ENCODE results near the gene COPG2. TPM values are rescaled to one million over a fixed set of nuclear protein-coding genes. Genes with fewer than 3 reads are reported as not detected.
"Not testable (repeated sequence)": the region's sequence is repeated elsewhere in the genome, so short reads cannot be mapped to it uniquely, and the experiment has no call there.

Gene COPG2
- total RNA-seq, 1 experiment from 2014 or later, result 36.0 TPM

- H3K4me3 ChIP-seq (ENCODE audit: low read length); H3K27ac ChIP-seq (ENCODE audit: low read length); H4K20me1 ChIP-seq (ENCODE audit: insufficient read depth, low read depth, low read length); H3K36me3 ChIP-seq (ENCODE audit: insufficient read depth, low read length); H3K4me1 ChIP-seq (ENCODE audit: low read length); H2AFZ ChIP-seq (ENCODE audit: low read length); H3K9ac ChIP-seq (ENCODE audit: low read length); H3K27me3 ChIP-seq (ENCODE audit: low read length); H3K9me2 ChIP-seq (replicated peaks; ENCODE audit: insufficient read depth, low read length); DNase-seq; H3K79me2 ChIP-seq (ENCODE audit: low read length); H3K4me2 ChIP-seq (ENCODE audit: low read depth, low read length, poor library complexity, severe bottlenecking); H3K9me3 ChIP-seq (ENCODE audit: low read length): not testable (repeated sequence)
Observed at GRCh38 chr7:130523519-130524125, 144.9 kb downstream of the COPG2 start.

GRCh38 chr7:130521258-130521951 lies 147.1 kb downstream of the COPG2 start:
- no peaks in the 10 kb centered on the region for H4K20me1 ChIP-seq (ENCODE audit: insufficient read depth, low read depth, low read length)
- no peaks in the 10 kb centered on the region for H3K36me3 ChIP-seq (ENCODE audit: insufficient read depth, low read length)
- H3K9ac ChIP-seq (ENCODE audit: low read length), result no peak overlapping the region
- no peaks in the 10 kb centered on the region for H3K9me2 ChIP-seq (replicated peaks; ENCODE audit: insufficient read depth, low read length)
- H3K4me1 ChIP-seq (ENCODE audit: low read length), result no peaks in the 10 kb centered on the region
- H3K9me3 ChIP-seq (ENCODE audit: low read length), result no peaks in the 10 kb centered on the region
- no peak overlapping the region for H3K4me2 ChIP-seq (ENCODE audit: low read depth, low read length, poor library complexity, severe bottlenecking)
- H3K79me2 ChIP-seq (ENCODE audit: low read length), result no peaks in the 10 kb centered on the region
- no peak overlapping the region for H3K27ac ChIP-seq (ENCODE audit: low read length)
- no peak for DNase-seq
- H2AFZ ChIP-seq (ENCODE audit: low read length), result no peak overlapping the region
- H3K4me3 ChIP-seq (ENCODE audit: low read length), result no peak overlapping the region
- H3K27me3 ChIP-seq (ENCODE audit: low read length), result no peaks in the 10 kb centered on the region

- no peaks in the 10 kb centered on the region for H3K4me1 ChIP-seq (ENCODE audit: low read length)
- no peaks in the 10 kb centered on the region for H4K20me1 ChIP-seq (ENCODE audit: insufficient read depth, low read depth, low read length)
- DNase-seq, result no peak
- no peak overlapping the region for H3K9ac ChIP-seq (ENCODE audit: low read length)
- H3K9me2 ChIP-seq (replicated peaks; ENCODE audit: insufficient read depth, low read length), result no peaks in the 10 kb centered on the region
- no peak overlapping the region for H3K4me2 ChIP-seq (ENCODE audit: low read depth, low read length, poor library complexity, severe bottlenecking)
- no peaks in the 10 kb centered on the region for H3K9me3 ChIP-seq (ENCODE audit: low read length)
- no peaks in the 10 kb centered on the region for H3K36me3 ChIP-seq (ENCODE audit: insufficient read depth, low read length)
- H3K4me3 ChIP-seq (ENCODE audit: low read length), result no peak overlapping the region
- H2AFZ ChIP-seq (ENCODE audit: low read length), result no peak overlapping the region
- H3K27me3 ChIP-seq (ENCODE audit: low read length), result no peaks in the 10 kb centered on the region
- no peak overlapping the region for H3K27ac ChIP-seq (ENCODE audit: low read length)
- no peaks in the 10 kb centered on the region for H3K79me2 ChIP-seq (ENCODE audit: low read length)
Observed at GRCh38 chr7:130515315-130516040, 153.1 kb downstream of the COPG2 start.

GRCh38 chr7:130513447-130513846 lies 155.1 kb downstream of the COPG2 start:
- H2AFZ ChIP-seq (ENCODE audit: low read length), result no peak overlapping the region
- no peaks in the 10 kb centered on the region for H3K9me3 ChIP-seq (ENCODE audit: low read length)
- no peaks in the 10 kb centered on the region for H3K36me3 ChIP-seq (ENCODE audit: insufficient read depth, low read length)
- H3K4me2 ChIP-seq (ENCODE audit: low read depth, low read length, poor library complexity, severe bottlenecking), result no peak overlapping the region
- H4K20me1 ChIP-seq (ENCODE audit: insufficient read depth, low read depth, low read length), result no peaks in the 10 kb centered on the region
- H3K4me1 ChIP-seq (ENCODE audit: low read length), result no peaks in the 10 kb centered on the region
- H3K9ac ChIP-seq (ENCODE audit: low read length), result no peak overlapping the region
- H3K79me2 ChIP-seq (ENCODE audit: low read length), result no peaks in the 10 kb centered on the region
- no peak overlapping the region for H3K4me3 ChIP-seq (ENCODE audit: low read length)
- no peak overlapping the region for H3K27ac ChIP-seq (ENCODE audit: low read length)
- H3K27me3 ChIP-seq (ENCODE audit: low read length), result no peaks in the 10 kb centered on the region
- DNase-seq, result no peak
- H3K9me2 ChIP-seq (replicated peaks; ENCODE audit: insufficient read depth, low read length), result no peaks in the 10 kb centered on the region

DNA sequence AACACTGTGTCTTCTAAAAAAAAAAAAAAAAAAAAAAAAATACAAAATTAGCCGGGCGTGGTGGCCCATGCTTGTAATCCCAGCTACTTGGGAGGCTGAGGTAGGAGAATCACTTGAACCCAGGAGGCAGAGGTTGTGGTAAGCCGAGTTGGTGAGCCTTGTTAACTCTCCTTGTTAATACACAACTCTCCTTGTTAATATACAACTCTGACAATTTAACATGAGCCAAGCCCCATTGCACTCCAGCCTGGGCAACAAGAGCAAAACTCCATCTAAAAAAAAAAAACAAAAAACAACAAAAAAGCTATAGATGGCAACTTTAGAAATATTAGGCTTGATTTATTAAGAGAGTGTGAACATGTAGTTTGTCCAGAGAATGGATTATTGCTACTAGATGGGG lies 156.5 kb downstream of the COPG2 start:
- H2AFZ ChIP-seq (ENCODE audit: low read length); H3K4me2 ChIP-seq (ENCODE audit: low read depth, low read length, poor library complexity, severe bottlenecking); H3K4me1 ChIP-seq (ENCODE audit: low read length); H3K36me3 ChIP-seq (ENCODE audit: insufficient read depth, low read length); H3K4me3 ChIP-seq (ENCODE audit: low read length); H3K27ac ChIP-seq (ENCODE audit: low read length); H3K79me2 ChIP-seq (ENCODE audit: low read length); DNase-seq; H3K9ac ChIP-seq (ENCODE audit: low read length); H3K9me3 ChIP-seq (ENCODE audit: low read length); H3K9me2 ChIP-seq (replicated peaks; ENCODE audit: insufficient read depth, low read length); H3K27me3 ChIP-seq (ENCODE audit: low read length); H4K20me1 ChIP-seq (ENCODE audit: insufficient read depth, low read depth, low read length): not testable (repeated sequence)

- H3K27me3 ChIP-seq (ENCODE audit: low read length), result no peaks in the 10 kb centered on the region
- no peaks in the 10 kb centered on the region for H4K20me1 ChIP-seq (ENCODE audit: insufficient read depth, low read depth, low read length)
- no peaks in the 10 kb centered on the region for H3K79me2 ChIP-seq (ENCODE audit: low read length)
- H3K4me2 ChIP-seq (ENCODE audit: low read depth, low read length, poor library complexity, severe bottlenecking), result no peak overlapping the region
- H3K4me1 ChIP-seq (ENCODE audit: low read length), result no peaks in the 10 kb centered on the region
- H3K4me3 ChIP-seq (ENCODE audit: low read length), result no peak overlapping the region
- H3K9me3 ChIP-seq (ENCODE audit: low read length), result no peaks in the 10 kb centered on the region
- peaks cover 11% of the 10 kb centered on the region; the same call in 1 of the 2 replicates for H3K36me3 ChIP-seq (ENCODE audit: insufficient read depth, low read length)
- no peak for DNase-seq
- H3K27ac ChIP-seq (ENCODE audit: low read length), result no peak overlapping the region
- H2AFZ ChIP-seq (ENCODE audit: low read length), result no peak overlapping the region
- no peak overlapping the region for H3K9ac ChIP-seq (ENCODE audit: low read length)
- no peaks in the 10 kb centered on the region for H3K9me2 ChIP-seq (replicated peaks; ENCODE audit: insufficient read depth, low read length)
Observed at GRCh38 chr7:130506358-130506757, 162.2 kb downstream of the COPG2 start.

GRCh38 chr7:130505753-130506152 lies 162.8 kb downstream of the COPG2 start:
- Histone ChIP-seq H3K4me1 (ENCODE audit: low read length) (no peaks in the 10 kb centered on the region), H3K79me2 (ENCODE audit: low read length) (no peaks in the 10 kb centered on the region), H3K9me3 (ENCODE audit: low read length) (no peaks in the 10 kb centered on the region), H3K27ac (ENCODE audit: low read length) (no peak overlapping the region), H3K4me2 (ENCODE audit: low read depth, low read length, poor library complexity, severe bottlenecking) (no peak overlapping the region), H3K4me3 (ENCODE audit: low read length) (no peak overlapping the region), H2AFZ (ENCODE audit: low read length) (no peak overlapping the region), H3K36me3 (ENCODE audit: insufficient read depth, low read length) (peaks cover 11% of the 10 kb centered on the region; the same call in 1 of the 2 replicates), H3K9me2 (replicated peaks; ENCODE audit: insufficient read depth, low read length) (no peaks in the 10 kb centered on the region), H3K9ac (ENCODE audit: low read length) (no peak overlapping the region), H3K27me3 (ENCODE audit: low read length) (no peaks in the 10 kb centered on the region), H4K20me1 (ENCODE audit: insufficient read depth, low read depth, low read length) (no peaks in the 10 kb centered on the region)
- DNase-seq, result no peak

GRCh38 chr7:130500910-130501309 lies 167.6 kb downstream of the COPG2 start:
- no peaks in the 10 kb centered on the region for H3K4me1 ChIP-seq (ENCODE audit: low read length)
- no peak overlapping the region for H3K9ac ChIP-seq (ENCODE audit: low read length)
- no peak overlapping the region for H3K4me3 ChIP-seq (ENCODE audit: low read length)
- peaks cover 7% of the 10 kb centered on the region; the same call in 1 of the 2 replicates for H3K36me3 ChIP-seq (ENCODE audit: insufficient read depth, low read length)
- H2AFZ ChIP-seq (ENCODE audit: low read length), result no peak overlapping the region
- no peaks in the 10 kb centered on the region for H3K79me2 ChIP-seq (ENCODE audit: low read length)
- no peaks in the 10 kb centered on the region for H4K20me1 ChIP-seq (ENCODE audit: insufficient read depth, low read depth, low read length)
- H3K9me3 ChIP-seq (ENCODE audit: low read length), result no peaks in the 10 kb centered on the region
- DNase-seq, result no peak
- H3K9me2 ChIP-seq (replicated peaks; ENCODE audit: insufficient read depth, low read length), result no peaks in the 10 kb centered on the region
- no peak overlapping the region for H3K4me2 ChIP-seq (ENCODE audit: low read depth, low read length, poor library complexity, severe bottlenecking)
- no peaks in the 10 kb centered on the region for H3K27me3 ChIP-seq (ENCODE audit: low read length)
- H3K27ac ChIP-seq (ENCODE audit: low read length), result no peak overlapping the region
